ENCODE measurements around the gene PRICKLE3.

GRCh38 chrX:49164589-49165360 is 21.4 kb downstream of the PRICKLE3 start:
- TF ChIP-seq CTCF (IDR thresholded peaks at IDR 0.05), result no peak
- TF ChIP-seq POLR2A (IDR thresholded peaks at IDR 0.05), result no peak
